GM12878 (cell line): Measurements from ENCODE around the gene GHRH.

ENCODE experiments used
- DPF2 ChIP-seq: fragments of 450-650 bp; IDR thresholded peaks from 2 replicates; pipeline ENCODE4 v1.6.1; 2017; ENCODE audit warnings: mild to moderate bottlenecking
- EP300 ChIP-seq, 2 experiments: fragments of 150-350 bp in 1 of 2; IDR thresholded peaks; 2 replicates each; pipeline ENCODE4 v1.6.1; 2011 to 2012; ENCODE audit warnings: low read depth in 2 of 2, low read length in 2 of 2, borderline replicate concordance in 1 of 2, improper control_type of control experiment in 1 of 2, inconsistent platforms in 1 of 2; ENCODE audit not compliant: control insufficient read depth in 1 of 2
- EZH2 ChIP-seq: IDR thresholded peaks from 2 replicates; pipeline ENCODE4 v1.6.1; 2012; ENCODE audit warnings: low read depth, mild to moderate bottlenecking, control low read depth, inconsistent platforms, low read length, borderline replicate concordance; ENCODE audit not compliant: control insufficient read depth
- JUND ChIP-seq: IDR thresholded peaks from 2 replicates; pipeline ENCODE4 v1.6.1; 2012; ENCODE audit warnings: low read depth, mild to moderate bottlenecking, low read length, improper control_type of control experiment, moderate library complexity
- POU2F2 ChIP-seq: IDR thresholded peaks from 3 replicates; pipeline ENCODE4 v1.6.1; 2011; ENCODE audit warnings: low read depth, mild to moderate bottlenecking, low read length, borderline replicate concordance
- RBBP5 ChIP-seq: fragments of 200-600 bp; sonication (generic); conservative IDR thresholded peaks from 2 replicates; pipeline ENCODE4 v1.6.1; 2016
- SREBF2 ChIP-seq: IDR thresholded peaks from 2 replicates; pipeline ENCODE4 v1.6.1; 2012; ENCODE audit warnings: mild to moderate bottlenecking, low read length
- STAT1 ChIP-seq: fragments of 450-650 bp; conservative IDR thresholded peaks from 2 replicates; pipeline ENCODE4 v1.6.1; 2014; ENCODE audit warnings: antibody characterized with exemption, mild to moderate bottlenecking
- TF ChIP-seq, protein P1 (sequence below), 3 experiments: IDR thresholded peaks in 2 of 3; conservative IDR thresholded peaks in 1 of 3; 2 replicates each; pipeline ENCODE4 v1.5.1; 2011; ENCODE audit warnings: low read depth in 3 of 3, low read length in 3 of 3, mild to moderate bottlenecking in 3 of 3, control low read depth in 2 of 3, moderate library complexity in 2 of 3, inconsistent platforms in 1 of 3, mixed read lengths in 1 of 3; ENCODE audit not compliant: control insufficient read depth in 2 of 3, insufficient read depth in 1 of 3; ENCODE audit errors: extremely low read depth in 1 of 3
- TF ChIP-seq, protein P2 (sequence below): fragments of 450-650 bp; IDR thresholded peaks from 2 replicates; pipeline ENCODE4 v1.6.1; 2016; ENCODE audit warnings: mild to moderate bottlenecking, moderate library complexity, borderline replicate concordance
- TF ChIP-seq, protein P3 (sequence below): IDR thresholded peaks from 2 replicates; pipeline ENCODE4 v1.6.1; 2011; ENCODE audit warnings: borderline replicate concordance, low read depth, mild to moderate bottlenecking, moderate library complexity, mixed read lengths, low read length; ENCODE audit not compliant: insufficient read depth; ENCODE audit errors: extremely low read length
- TF ChIP-seq, protein P4 (sequence below): IDR thresholded peaks from 2 replicates; pipeline ENCODE4 v1.6.1; 2011; ENCODE audit warnings: low read depth, low read length, improper control_type of control experiment, borderline replicate concordance

DNA sequence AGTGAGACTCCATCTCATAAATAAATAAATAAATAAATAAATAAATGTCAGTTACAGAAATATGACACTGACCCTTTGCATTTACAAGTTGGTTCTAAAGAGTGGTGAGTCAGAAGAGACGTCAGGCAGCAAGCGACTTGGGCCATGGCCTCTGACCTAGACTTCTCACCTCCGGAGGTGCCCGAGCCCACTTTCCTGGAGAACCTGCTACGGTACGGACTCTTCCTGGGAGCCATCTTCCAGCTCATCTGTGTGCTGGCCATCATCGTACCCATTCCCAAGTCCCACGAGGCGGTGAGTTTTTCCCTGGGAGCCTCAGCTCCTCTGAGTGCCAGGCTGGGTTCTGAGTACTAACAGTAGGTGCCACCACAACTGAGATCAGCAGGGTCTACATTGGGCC lies 39.5 kb upstream of the GHRH start:
- TF ChIP-seq, protein P1, sequence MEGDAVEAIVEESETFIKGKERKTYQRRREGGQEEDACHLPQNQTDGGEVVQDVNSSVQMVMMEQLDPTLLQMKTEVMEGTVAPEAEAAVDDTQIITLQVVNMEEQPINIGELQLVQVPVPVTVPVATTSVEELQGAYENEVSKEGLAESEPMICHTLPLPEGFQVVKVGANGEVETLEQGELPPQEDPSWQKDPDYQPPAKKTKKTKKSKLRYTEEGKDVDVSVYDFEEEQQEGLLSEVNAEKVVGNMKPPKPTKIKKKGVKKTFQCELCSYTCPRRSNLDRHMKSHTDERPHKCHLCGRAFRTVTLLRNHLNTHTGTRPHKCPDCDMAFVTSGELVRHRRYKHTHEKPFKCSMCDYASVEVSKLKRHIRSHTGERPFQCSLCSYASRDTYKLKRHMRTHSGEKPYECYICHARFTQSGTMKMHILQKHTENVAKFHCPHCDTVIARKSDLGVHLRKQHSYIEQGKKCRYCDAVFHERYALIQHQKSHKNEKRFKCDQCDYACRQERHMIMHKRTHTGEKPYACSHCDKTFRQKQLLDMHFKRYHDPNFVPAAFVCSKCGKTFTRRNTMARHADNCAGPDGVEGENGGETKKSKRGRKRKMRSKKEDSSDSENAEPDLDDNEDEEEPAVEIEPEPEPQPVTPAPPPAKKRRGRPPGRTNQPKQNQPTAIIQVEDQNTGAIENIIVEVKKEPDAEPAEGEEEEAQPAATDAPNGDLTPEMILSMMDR (IDR thresholded peaks at IDR 0.05 in 2 of 3, conservative IDR thresholded peaks at IDR 0.05 in 1 of 3; ENCODE audit: control insufficient read depth in 2 of 3, extremely low read depth in 1 of 3, insufficient read depth in 1 of 3, low read depth in 3 of 3, low read length in 3 of 3) = no peak
- TF ChIP-seq EZH2 (no peak), SREBF2 (no peak), STAT1 (no peak), EP300 (IDR thresholded peaks at IDR 0.05; ENCODE audit: borderline replicate concordance in 1 of 2, control insufficient read depth in 1 of 2, low read depth in 2 of 2, low read length in 2 of 2) (no peak), JUND (no peak), DPF2 (no peak), POU2F2 (no peak), RBBP5 (no peak)
- TF ChIP-seq, protein P2, sequence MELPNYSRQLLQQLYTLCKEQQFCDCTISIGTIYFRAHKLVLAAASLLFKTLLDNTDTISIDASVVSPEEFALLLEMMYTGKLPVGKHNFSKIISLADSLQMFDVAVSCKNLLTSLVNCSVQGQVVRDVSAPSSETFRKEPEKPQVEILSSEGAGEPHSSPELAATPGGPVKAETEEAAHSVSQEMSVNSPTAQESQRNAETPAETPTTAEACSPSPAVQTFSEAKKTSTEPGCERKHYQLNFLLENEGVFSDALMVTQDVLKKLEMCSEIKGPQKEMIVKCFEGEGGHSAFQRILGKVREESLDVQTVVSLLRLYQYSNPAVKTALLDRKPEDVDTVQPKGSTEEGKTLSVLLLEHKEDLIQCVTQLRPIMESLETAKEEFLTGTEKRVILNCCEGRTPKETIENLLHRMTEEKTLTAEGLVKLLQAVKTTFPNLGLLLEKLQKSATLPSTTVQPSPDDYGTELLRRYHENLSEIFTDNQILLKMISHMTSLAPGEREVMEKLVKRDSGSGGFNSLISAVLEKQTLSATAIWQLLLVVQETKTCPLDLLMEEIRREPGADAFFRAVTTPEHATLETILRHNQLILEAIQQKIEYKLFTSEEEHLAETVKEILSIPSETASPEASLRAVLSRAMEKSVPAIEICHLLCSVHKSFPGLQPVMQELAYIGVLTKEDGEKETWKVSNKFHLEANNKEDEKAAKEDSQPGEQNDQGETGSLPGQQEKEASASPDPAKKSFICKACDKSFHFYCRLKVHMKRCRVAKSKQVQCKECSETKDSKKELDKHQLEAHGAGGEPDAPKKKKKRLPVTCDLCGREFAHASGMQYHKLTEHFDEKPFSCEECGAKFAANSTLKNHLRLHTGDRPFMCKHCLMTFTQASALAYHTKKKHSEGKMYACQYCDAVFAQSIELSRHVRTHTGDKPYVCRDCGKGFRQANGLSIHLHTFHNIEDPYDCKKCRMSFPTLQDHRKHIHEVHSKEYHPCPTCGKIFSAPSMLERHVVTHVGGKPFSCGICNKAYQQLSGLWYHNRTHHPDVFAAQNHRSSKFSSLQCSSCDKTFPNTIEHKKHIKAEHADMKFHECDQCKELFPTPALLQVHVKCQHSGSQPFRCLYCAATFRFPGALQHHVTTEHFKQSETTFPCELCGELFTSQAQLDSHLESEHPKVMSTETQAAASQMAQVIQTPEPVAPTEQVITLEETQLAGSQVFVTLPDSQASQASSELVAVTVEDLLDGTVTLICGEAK = no peak
- TF ChIP-seq, protein P3, sequence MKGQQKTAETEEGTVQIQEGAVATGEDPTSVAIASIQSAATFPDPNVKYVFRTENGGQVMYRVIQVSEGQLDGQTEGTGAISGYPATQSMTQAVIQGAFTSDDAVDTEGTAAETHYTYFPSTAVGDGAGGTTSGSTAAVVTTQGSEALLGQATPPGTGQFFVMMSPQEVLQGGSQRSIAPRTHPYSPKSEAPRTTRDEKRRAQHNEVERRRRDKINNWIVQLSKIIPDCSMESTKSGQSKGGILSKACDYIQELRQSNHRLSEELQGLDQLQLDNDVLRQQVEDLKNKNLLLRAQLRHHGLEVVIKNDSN = no peak
- TF ChIP-seq, protein P4, sequence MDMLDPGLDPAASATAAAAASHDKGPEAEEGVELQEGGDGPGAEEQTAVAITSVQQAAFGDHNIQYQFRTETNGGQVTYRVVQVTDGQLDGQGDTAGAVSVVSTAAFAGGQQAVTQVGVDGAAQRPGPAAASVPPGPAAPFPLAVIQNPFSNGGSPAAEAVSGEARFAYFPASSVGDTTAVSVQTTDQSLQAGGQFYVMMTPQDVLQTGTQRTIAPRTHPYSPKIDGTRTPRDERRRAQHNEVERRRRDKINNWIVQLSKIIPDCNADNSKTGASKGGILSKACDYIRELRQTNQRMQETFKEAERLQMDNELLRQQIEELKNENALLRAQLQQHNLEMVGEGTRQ = no peak
